Stimulated activated CD8-positive, alpha-beta memory T cell treated with anti-CD3 and anti-CD28 coated beads, Interleukin-7, amount 100 ng/mL, for 48 hours (primary cell): ENCODE results near the gene VASH1.

Source experiments
- DNase-seq, 2 donors: peaks; one replicate each; pipeline ENCODE4 v3.0.0-alpha.2; 2020; ENCODE audit warnings: low read depth in 1 of 2; ENCODE audit errors: extremely low read depth in 1 of 2

VASH1 gene

DNA sequence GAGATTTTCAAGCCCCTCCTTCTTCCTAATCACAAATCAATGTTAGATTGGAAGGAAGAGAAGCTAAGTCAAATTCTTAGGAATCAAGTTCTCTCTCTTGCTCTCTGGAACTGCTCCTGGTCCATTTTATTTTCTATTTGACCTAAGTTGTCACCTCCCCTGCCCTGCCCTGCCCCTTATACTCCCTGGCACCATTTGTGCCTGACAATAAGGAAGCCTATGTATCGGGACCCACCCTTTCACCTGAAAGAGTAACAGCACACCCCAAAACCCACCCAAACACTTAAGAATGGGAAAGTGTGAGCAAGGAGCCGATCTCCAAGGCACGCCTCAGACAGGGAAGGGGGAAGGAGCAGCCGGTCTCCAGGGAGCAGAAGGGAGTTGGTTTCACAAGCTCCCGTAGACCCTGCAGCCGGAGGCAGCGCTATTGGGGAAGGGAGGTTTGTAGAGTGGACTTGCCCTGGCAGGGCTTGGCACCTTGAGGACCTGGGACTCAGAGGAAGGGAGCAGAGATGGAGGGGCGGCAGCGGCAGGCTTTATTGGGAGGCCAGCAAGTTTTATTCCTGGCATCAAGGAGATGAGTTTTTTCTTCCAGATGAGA lies 66.5 kb downstream of the VASH1 start:
- no peak for DNase-seq

DNA sequence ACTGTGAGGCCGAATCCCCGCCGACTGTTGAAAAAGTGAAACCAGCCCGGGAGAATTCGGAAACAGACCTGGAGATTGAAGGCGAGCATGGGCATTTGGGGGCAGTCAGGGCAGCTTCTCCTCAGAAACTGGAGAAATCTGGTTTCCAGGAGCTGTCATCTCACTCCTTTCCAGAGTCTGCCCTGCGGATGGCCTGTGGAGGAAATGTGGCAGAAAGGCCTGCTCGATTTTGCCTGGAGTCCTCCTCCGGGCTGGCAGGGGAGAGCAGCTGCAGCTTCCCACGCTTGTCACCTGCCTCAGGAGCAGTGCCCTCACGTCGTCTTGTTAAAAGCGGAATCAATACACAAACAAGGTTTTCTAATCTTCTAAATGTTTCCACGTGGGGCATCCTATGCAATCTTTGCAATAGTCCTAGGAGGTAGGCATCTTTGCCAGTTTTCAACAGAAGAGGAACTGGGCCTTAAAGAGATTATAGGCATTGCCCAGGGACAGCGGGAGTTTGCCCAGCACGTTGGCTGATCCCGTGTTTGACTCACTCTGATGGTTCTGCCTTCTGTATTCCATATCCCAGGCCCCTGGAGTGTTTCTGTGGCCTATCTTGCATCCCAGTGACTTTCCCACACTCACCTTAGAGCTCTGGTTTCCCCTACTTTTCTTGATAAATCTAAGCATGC lies 67.2 kb downstream of the VASH1 start:
- no peak for DNase-seq

DNA sequence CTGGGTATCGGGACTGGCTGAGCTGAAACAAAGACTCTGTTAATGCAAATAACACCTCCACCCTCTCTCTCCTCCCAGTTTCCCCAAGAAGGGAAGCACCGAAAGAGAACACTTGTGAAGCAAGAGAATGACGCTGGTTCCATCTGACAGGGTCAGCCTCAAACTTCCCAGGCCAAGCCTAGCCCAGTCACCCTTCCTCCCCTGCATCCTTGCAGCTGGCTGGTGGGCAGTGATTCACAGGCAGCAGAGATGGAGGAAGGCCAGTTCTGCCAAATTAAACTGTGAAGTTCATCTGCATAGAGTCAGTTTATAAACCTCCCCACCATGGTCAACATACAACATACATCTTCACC lies 67.7 kb downstream of the VASH1 start:
- no peak for DNase-seq

DNA sequence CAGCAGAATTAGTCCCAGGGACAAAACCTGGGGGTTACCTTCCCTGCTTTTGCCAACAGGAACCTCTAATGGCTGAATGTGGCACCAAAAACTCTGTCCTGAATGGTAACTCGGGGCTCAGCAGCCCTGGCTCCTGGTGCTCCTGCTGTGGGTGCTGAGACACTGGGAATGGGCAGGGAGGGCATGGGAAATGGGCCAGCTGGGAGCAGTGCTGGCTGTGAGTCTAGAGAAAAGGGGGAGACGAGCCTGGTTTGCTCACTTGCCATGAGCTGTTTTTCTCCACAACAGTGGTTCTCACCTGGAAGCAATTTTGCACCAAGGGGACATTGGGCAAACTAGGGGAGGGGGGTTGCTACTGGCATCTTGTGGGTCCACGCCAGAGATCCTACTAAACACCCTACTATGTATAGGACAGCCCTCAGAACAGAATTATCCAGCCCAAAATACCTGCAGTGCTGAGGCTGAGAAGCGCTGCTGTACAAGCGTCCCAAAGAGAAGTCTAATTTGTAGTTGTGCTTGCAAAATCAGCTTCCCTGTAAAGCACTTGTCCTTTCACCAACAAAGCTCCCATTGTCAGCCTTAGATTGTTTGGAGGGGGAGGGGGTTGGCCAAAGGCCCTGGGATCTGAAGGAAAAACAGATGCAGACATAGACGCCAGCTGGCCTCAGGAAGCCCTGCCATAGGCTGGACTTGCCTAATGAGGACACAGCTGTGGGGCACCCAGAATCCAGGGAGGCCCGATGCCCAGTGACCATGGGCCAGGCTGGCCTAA lies 68.6 kb downstream of the VASH1 start:
- no peak for DNase-seq

DNA sequence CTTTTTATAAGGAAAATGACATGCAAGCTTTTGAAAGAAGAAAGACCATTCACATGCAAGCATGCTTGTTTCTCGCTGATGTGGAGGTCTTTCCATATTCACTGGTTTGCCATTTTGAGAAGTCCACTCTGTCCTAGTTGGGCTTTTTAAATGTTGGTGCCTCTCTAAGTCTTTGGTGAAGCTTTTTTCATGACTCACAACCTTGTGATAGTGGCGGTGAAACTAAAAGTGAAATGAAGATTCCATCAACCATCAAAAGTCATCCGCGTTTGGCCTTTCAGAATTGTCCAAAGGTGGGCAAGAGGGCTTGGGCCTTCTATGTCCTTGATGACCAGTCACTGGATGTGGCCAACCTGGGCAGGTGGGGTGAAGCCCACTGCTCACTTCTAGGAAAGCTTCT lies 69.3 kb downstream of the VASH1 start:
- DNase-seq = no peak

DNA sequence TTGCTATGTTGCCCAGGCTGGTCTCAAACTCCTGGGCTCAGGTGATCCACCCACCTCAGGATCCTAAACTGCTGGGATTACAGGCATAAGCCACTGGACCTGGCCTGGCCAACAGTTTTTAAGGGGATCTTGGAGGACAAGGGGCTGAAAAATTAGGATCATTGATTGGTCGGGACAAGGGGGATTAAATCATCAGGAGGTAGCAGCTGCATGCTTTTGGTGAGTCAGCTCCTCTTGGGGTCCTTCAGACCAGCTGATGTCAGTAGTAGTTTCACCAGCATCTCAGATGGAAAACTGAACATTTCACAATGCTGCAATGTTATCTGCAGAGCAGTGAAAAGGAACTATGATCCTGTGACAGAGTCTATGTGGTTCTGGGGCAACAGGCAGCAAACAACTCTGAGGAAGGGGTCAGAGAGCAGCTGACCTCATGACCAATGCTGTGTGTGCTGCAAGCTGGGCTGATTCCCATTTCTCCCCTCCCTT lies 71.3 kb downstream of the VASH1 start:
- DNase-seq = no peak
